Upper lobe of left lung (tissue), 4 donors: ENCODE measurements around the gene ADSS1.

Experiments
- CTCF ChIP-seq, 6 experiments: fragments of 450-650 bp in 4 of 6; fragments of 200-600 bp in 2 of 6; sonication (generic) in 2 of 6; IDR thresholded peaks; one replicate each; pipeline ENCODE4 v1.5.1; 2016 to 2019; ENCODE audit warnings: antibody characterized with exemption in 6 of 6
- EP300 ChIP-seq, 4 donors: sonication (generic); formaldehyde crosslinking; IDR thresholded peaks; one replicate each; pipeline ENCODE4 v1.5.1; 2017; ENCODE audit warnings: antibody characterized with exemption in 4 of 4, control low read depth in 2 of 4
- POLR2A ChIP-seq, 4 donors: fragments of 450-650 bp; IDR thresholded peaks; one replicate each; pipeline ENCODE4 v1.5.1; 2016 to 2017; ENCODE audit warnings: antibody characterized with exemption in 4 of 4, mild to moderate bottlenecking in 2 of 4
- POLR2AphosphoS5 ChIP-seq, 2 donors: sonication (generic); formaldehyde crosslinking; IDR thresholded peaks; one replicate each; pipeline ENCODE4 v1.5.1; 2017; ENCODE audit warnings: antibody characterized with exemption in 2 of 2

- TF ChIP-seq EP300 (IDR thresholded peaks at IDR 0.05) (no peak), CTCF (IDR thresholded peaks at IDR 0.05) (no peak), POLR2A (IDR thresholded peaks at IDR 0.05) (no peak), POLR2AphosphoS5 (IDR thresholded peaks at IDR 0.05) (no peak)
Measured at GRCh38 chr14:104706733-104707607, 17.1 kb upstream of the ADSS1 start.
